Liver (tissue), 9 donors: ENCODE results near the gene TMEM61. TPM values are rescaled to one million over a fixed set of nuclear protein-coding genes. Genes with fewer than 3 reads are reported as not detected.
"Not testable (repeated sequence)": the region's sequence is repeated elsewhere in the genome, so short reads cannot be mapped to it uniquely, and the experiment has no call there.

ENCODE experiments used
- DNase-seq: peaks from one replicate; pipeline ENCODE4 v3.0.0-alpha.2; 2017; ENCODE audit warnings: low spot score
- H3K27ac ChIP-seq, 2 donors: one replicate each; pipeline ENCODE4 v1.7.0; 2013; ENCODE audit warnings: inconsistent platforms in 2 of 2, low read length in 2 of 2, control low read depth in 1 of 2, low read depth in 1 of 2, mild to moderate bottlenecking in 1 of 2
- H3K27me3 ChIP-seq, 4 donors: one replicate each; pipeline versions ENCODE4 v1.6.1 to v1.7.0; 2013; ENCODE audit warnings: low read length in 3 of 4, inconsistent platforms in 1 of 4, mild to moderate bottlenecking in 1 of 4, moderate library complexity in 1 of 4; ENCODE audit not compliant: control insufficient read depth in 4 of 4, insufficient read depth in 4 of 4
- H3K36me3 ChIP-seq, 4 donors: one replicate each; pipeline versions ENCODE4 v1.6.1 to v1.7.0; 2013; ENCODE audit warnings: low read length in 3 of 4, mild to moderate bottlenecking in 3 of 4, low read depth in 1 of 4, moderate library complexity in 1 of 4; ENCODE audit not compliant: control insufficient read depth in 4 of 4, insufficient read depth in 3 of 4
- H3K4me1 ChIP-seq, 4 donors: one replicate each; pipeline versions ENCODE4 v1.6.1 to v1.7.0; 2013; ENCODE audit warnings: low read length in 3 of 4, mild to moderate bottlenecking in 3 of 4, moderate library complexity in 1 of 4; ENCODE audit not compliant: control insufficient read depth in 4 of 4, insufficient read depth in 4 of 4
- H3K4me3 ChIP-seq, 3 donors: one replicate each; pipeline versions ENCODE4 v1.6.1 to v1.7.0; 2013; ENCODE audit warnings: low read length in 3 of 3, control low read depth in 1 of 3, low read depth in 1 of 3, mild to moderate bottlenecking in 1 of 3
- H3K9ac ChIP-seq, 2 donors: one replicate each; pipeline ENCODE4 v1.7.0; 2013; ENCODE audit warnings: low read length in 2 of 2, mild to moderate bottlenecking in 2 of 2, moderate library complexity in 2 of 2, control low read depth in 1 of 2, low read depth in 1 of 2
- H3K9me3 ChIP-seq, 4 donors: one replicate each; pipeline versions ENCODE4 v1.6.1 to v1.7.0; 2013; ENCODE audit warnings: low read length in 3 of 4; ENCODE audit not compliant: control insufficient read depth in 4 of 4
- ATF3 ChIP-seq: IDR thresholded peaks from 2 replicates; pipeline ENCODE4 v1.6.1; 2016; ENCODE audit warnings: antibody characterized with exemption
- CTCF ChIP-seq: fragments of 150-350 bp; IDR thresholded peaks from 2 replicates; pipeline ENCODE4 v1.5.1; 2017; ENCODE audit warnings: improper control_type of control experiment, low read depth, low read length; ENCODE audit not compliant: missing input control
- HNF4A ChIP-seq, 2 donors: conservative IDR thresholded peaks; 2 replicates each; pipeline ENCODE4 v1.6.1; 2016; ENCODE audit warnings: antibody characterized with exemption in 2 of 2, mild to moderate bottlenecking in 2 of 2
- HNF4G ChIP-seq: IDR thresholded peaks from 2 replicates; pipeline ENCODE4 v1.6.1; 2016; ENCODE audit warnings: antibody characterized with exemption
- JUND ChIP-seq, 2 donors: IDR thresholded peaks; 2 replicates each; pipeline ENCODE4 v1.6.1; 2016; ENCODE audit warnings: antibody characterized with exemption in 2 of 2
- RAD21 ChIP-seq, 2 donors: IDR thresholded peaks; 2 replicates each; pipeline ENCODE4 v1.6.1; 2016; ENCODE audit warnings: antibody characterized with exemption in 2 of 2, mild to moderate bottlenecking in 2 of 2
- REST ChIP-seq: IDR thresholded peaks from 2 replicates; pipeline ENCODE4 v1.6.1; 2016; ENCODE audit warnings: antibody characterized with exemption, mild to moderate bottlenecking
- RXRA ChIP-seq, 2 donors: IDR thresholded peaks; 2 replicates each; pipeline ENCODE4 v1.6.1; 2017 to 2018; ENCODE audit warnings: antibody characterized with exemption in 2 of 2, mild to moderate bottlenecking in 1 of 2
- TAF1 ChIP-seq: conservative IDR thresholded peaks from 2 replicates; pipeline ENCODE4 v1.6.1; 2016; ENCODE audit warnings: antibody characterized with exemption, mild to moderate bottlenecking
- YY1 ChIP-seq: IDR thresholded peaks from 2 replicates; pipeline ENCODE4 v1.6.1; 2016; ENCODE audit warnings: antibody characterized with exemption, mild to moderate bottlenecking
- ZBTB33 ChIP-seq: IDR thresholded peaks from 2 replicates; pipeline ENCODE4 v1.6.1; 2016; ENCODE audit warnings: antibody characterized with exemption
- WGBS: extraction: QIAGEN DNeasy Blood & Tissue Kit; methylation state at CpG from one replicate; pipeline ENCODE4 v1.1.7; 2013; 5-methylcytosine and 5-hydroxymethylcytosine counted together
- polyA plus RNA-seq, 2 donors: library from polyadenylated mRNA; stranded (reverse) in 1 of 2; unstranded in 1 of 2; fragments of 200-250 nt in 1 of 2; fragments of >200 nt in 1 of 2; fragmentation: Nextera tagmentation in 1 of 2; extraction: Ambion mirVana in 1 of 2; gene quantifications; one replicate each; pipeline versions ENCODE4 v1.2.1 to v1.2.3, GENCODE V29; 2013 to 2015
- total RNA-seq, 2 donors: library from RNA; depleted of rRNA; stranded (reverse); fragments of >200 nt; gene quantifications; one replicate each; pipeline ENCODE4 v1.2.3, GENCODE V29; 2014
- donor health status: healthy.
- donor health status: healthy.
- donor health status: healthy.
- donor health status: healthy.
- donor health status: healthy.

The TMEM61 gene
- total and polyA plus RNA-seq, 4 donors: not detected

GRCh38 chr1:55031098-55031497 lies 50.7 kb downstream of the TMEM61 start:
- H3K9me3 ChIP-seq, H3K4me3 ChIP-seq, H3K27ac ChIP-seq, H3K27me3 ChIP-seq, H3K9ac ChIP-seq, H3K36me3 ChIP-seq, DNase-seq: not testable (repeated sequence)
- 99% methylated on average over 5 of the region's 5 CpGs for WGBS
- H3K4me1 ChIP-seq: peaks cover 10 to 36% (median 26%) of the 10 kb centered on the region in 4 donors

GRCh38 chr1:55033265-55033614 lies 52.8 kb downstream of the TMEM61 start:
- 61% methylated on average over 7 of the region's 7 CpGs for WGBS
- Histone ChIP-seq H3K4me1 (peaks cover 14 to 48% (median 32%) of the 10 kb centered on the region in 4 donors), H3K9ac (peak overlapping the region in 1 of 2 donors; percentile 31), H3K36me3 (no peaks in the 10 kb centered on the region), H3K27ac (peak overlapping the region; percentile 76 to 81), H3K27me3 (no peaks in the 10 kb centered on the region), H3K9me3 (no peaks in the 10 kb centered on the region), H3K4me3 (peak overlapping the region; percentile 6 to 53 (median 39))
- DNase-seq: no peak
- no peak for TF ChIP-seq TAF1
- no peak for TF ChIP-seq HNF4G
- TF ChIP-seq RXRA (IDR thresholded peaks at IDR 0.05): no peak
- no peak for TF ChIP-seq ATF3
- no peak for TF ChIP-seq YY1
- TF ChIP-seq JUND (IDR thresholded peaks at IDR 0.05): no peak

GRCh38 chr1:55034476-55035133 lies 54.2 kb downstream of the TMEM61 start:
- Histone ChIP-seq H3K4me3 (no peak overlapping the region), H3K4me1 (peaks cover 15 to 60% (median 42%) of the 10 kb centered on the region in 4 donors), H3K9me3 (no peaks in the 10 kb centered on the region), H3K27ac (no peak overlapping the region), H3K27me3 (no peaks in the 10 kb centered on the region), H3K36me3 (no peaks in the 10 kb centered on the region), H3K9ac (no peak overlapping the region)
- WGBS: 93% methylated on average over 6 of the region's 6 CpGs
- no peak for DNase-seq
- TF ChIP-seq ZBTB33 (no peak), REST (no peak), RAD21 (IDR thresholded peaks at IDR 0.05) (no peak), CTCF (no peak), HNF4A (conservative IDR thresholded peaks at IDR 0.05) (no peak), ATF3 (no peak), TAF1 (no peak), HNF4G (no peak), JUND (IDR thresholded peaks at IDR 0.05) (no peak), RXRA (IDR thresholded peaks at IDR 0.05) (no peak)
